ENCODE data around the gene CBARP. TPM values are rescaled to one million over a fixed set of nuclear protein-coding genes. Genes with fewer than 3 reads are reported as not detected.

CBARP gene
- total and polyA plus RNA-seq, 9 of the 15 experiments (the other 6 are each of a cell fraction or from before 2014, with no cell fraction given), result 0.03 to 8.9 (median 1.2) TPM; not detected in 1

GRCh38 chr19:1218751-1219567 is 18.8 kb downstream of the CBARP start:
- Histone ChIP-seq H2AFZ (ENCODE audit: low read depth, low read length) (no peak overlapping the region), H3K36me3 (ENCODE audit: control insufficient read depth, insufficient read depth, low read length) (peaks cover 80% of the 10 kb centered on the region; the same call in 2 of the 3 replicates), H3K9me1 (ENCODE audit: control insufficient read depth, insufficient read depth, low read length) (peaks cover 14% of the 10 kb centered on the region), H3K79me2 (ENCODE audit: control insufficient read depth, insufficient read depth, low read length) (peaks cover 71% of the 10 kb centered on the region), H4K20me1 (replicated peaks; ENCODE audit: control insufficient read depth, insufficient read depth, low read length) (peaks cover 49% of the 10 kb centered on the region), H3K27me3 (ENCODE audit: control insufficient read depth in 2 of 2, insufficient read depth in 2 of 2, low read length in 2 of 2) (no peaks in the 10 kb centered on the region), H3K4me2 (ENCODE audit: insufficient read depth, low read length) (no peak overlapping the region), H3K27ac (ENCODE audit: extremely low read depth, low read depth, low read length) (no peak overlapping the region), H3K9me3 (replicated peaks; ENCODE audit: control insufficient read depth, insufficient read depth, low read depth, low read length) (no peaks in the 10 kb centered on the region), H3K4me1 (replicated peaks in 1 of 2; ENCODE audit: control insufficient read depth in 2 of 2, insufficient read depth in 2 of 2, low read length in 2 of 2) (peaks cover 13 to 89% of the 10 kb centered on the region in 2 experiments; a peak in 4 of 5 replicates), H3K4me3 (no peak overlapping the region), H3K9ac (ENCODE audit: insufficient read depth in 1 of 2, low read depth in 2 of 2, low read length in 2 of 2) (peak overlapping the region in 1 of 2 experiments; percentile 61; a peak in 2 of 4 replicates)
- TF ChIP-seq POLR2G (IDR thresholded peaks at IDR 0.05; ENCODE audit: low read depth, low read length) (peak; percentile 58; the same call in 1 of the 2 replicates), RBFOX2 (IDR thresholded peaks at IDR 0.05; ENCODE audit: low read depth, low read length) (peak; percentile 49; the same call in 1 of the 2 replicates), MAZ (CRISPR knock-in tag; conservative IDR thresholded peaks at IDR 0.05 in 1 of 2, IDR thresholded peaks at IDR 0.05 in 1 of 2) (no peak), RAD21 (CRISPR knock-in tag; conservative IDR thresholded peaks at IDR 0.05 in 1 of 2, IDR thresholded peaks at IDR 0.05 in 1 of 2) (no peak)
- 90% methylated on average over 23 of the region's 37 CpGs for WGBS (ENCODE audit: insufficient coverage, low coverage, missing lambda C conversion rate)
- BruUV-seq (replicated peaks), result no TSS peak
- ChIA-PET POLR2A (interaction anchor here (0.5 to 2.1 kb wide), 5 partner anchors 14 to 192 kb away, joined by 3 to 7 read pairs (median 5); partner anchors contain the start of gene CIRBP), CTCF (ENCODE audit: low intra/inter-chr PET ratio) (interaction anchor here (0.8 kb wide), 1 partner anchor 170 kb away, joined by 3 read pairs; no protein-coding TSS in a partner anchor)
- DNase-seq (ENCODE audit: extremely low read depth in 1 of 4, low spot score in 3 of 4) (no peak), FAIRE-seq (no peak), ATAC-seq (no peak)
- in situ Hi-C loops (cut with MboI), result no loop called here
- intact Hi-C loops (cut with micrococcal nuclease), result no loop called here

Measured in K562 (cell line).